Esophagus muscularis mucosa (tissue), 4 donors: ENCODE measurements around the gene ANKRD11. TPM values are rescaled to one million over a fixed set of nuclear protein-coding genes. Genes with fewer than 3 reads are reported as not detected.

Experiments
- DNase-seq: peaks from one replicate; pipeline ENCODE4 v3.0.0-alpha.2; 2017; ENCODE audit errors: extremely low spot score
- H3K27ac ChIP-seq, 4 donors: fragments of 200-600 bp; sonication (generic); replicated peaks in 1 of 4; 1 replicate in 3 of 4; 2 replicates in 1 of 4; pipeline ENCODE4 v1.5.1; 2016 to 2019; ENCODE audit warnings: mild to moderate bottlenecking in 1 of 4
- H3K27me3 ChIP-seq, 4 donors: fragments of 200-600 bp; sonication (generic); one replicate each; pipeline versions ENCODE4 v1.5.1 to v1.6.0; 2016 to 2019
- H3K36me3 ChIP-seq, 4 donors: fragments of 200-600 bp; sonication (generic); one replicate each; pipeline ENCODE4 v1.5.1; 2016 to 2019
- H3K4me1 ChIP-seq, 4 donors: fragments of 200-600 bp; sonication (generic); one replicate each; pipeline ENCODE4 v1.5.1; 2016 to 2019
- H3K4me3 ChIP-seq, 4 donors: fragments of 200-600 bp; sonication (generic); 1 replicate in 2 of 4; 2 replicates in 2 of 4; pipeline ENCODE4 v1.5.1; 2016 to 2019; ENCODE audit warnings: mild to moderate bottlenecking in 4 of 4, moderate library complexity in 1 of 4
- H3K9me3 ChIP-seq, 4 donors: fragments of 200-600 bp; sonication (generic); 1 replicate in 3 of 4; 2 replicates in 1 of 4; pipeline ENCODE4 v1.5.1; 2016 to 2019
- CTCF ChIP-seq, 3 experiments: fragments of 200-600 bp in 2 of 3; fragments of 450-650 bp in 1 of 3; sonication (generic) in 2 of 3; IDR thresholded peaks; one replicate each; pipeline ENCODE4 v1.5.1; 2017 to 2019; ENCODE audit warnings: antibody characterized with exemption in 3 of 3, mild to moderate bottlenecking in 2 of 3, moderate library complexity in 1 of 3
- EP300 ChIP-seq: sonication (generic); formaldehyde crosslinking; IDR thresholded peaks from one replicate; pipeline ENCODE4 v1.6.1; 2017; ENCODE audit warnings: antibody characterized with exemption
- POLR2A ChIP-seq: fragments of 450-650 bp; IDR thresholded peaks from one replicate; pipeline ENCODE4 v1.6.1; 2017; ENCODE audit warnings: antibody characterized with exemption, moderate library complexity, mild to moderate bottlenecking, low read depth
- POLR2AphosphoS5 ChIP-seq, 2 donors: sonication (generic); formaldehyde crosslinking; IDR thresholded peaks; one replicate each; pipeline ENCODE4 v1.6.1; 2017; ENCODE audit warnings: antibody characterized with exemption in 2 of 2
- WGBS: methylation state at CpG from one replicate; pipeline ENCODE4 v1.1.5; 2018; 5-methylcytosine and 5-hydroxymethylcytosine counted together
- intact Hi-C: fragments of 100-400 bp; cut with DNase I; formaldehyde crosslinking; loops from one replicate; pipeline ENCODE4 v1.15.1; 2023
- total RNA-seq, 4 donors: library from RNA; depleted of rRNA; stranded (reverse); fragments of >200 nt; gene quantifications; one replicate each; pipeline versions ENCODE4 v1.1.0 to v1.2.1, GENCODE V29; 2016

Gene ANKRD11
- total RNA-seq, 4 donors from 2014 or later: 60.8 to 119 (median 105) TPM

GRCh38 chr16:89453501-89454321 lies 36.6 kb downstream of the ANKRD11 start:
- WGBS: 70% methylated on average over 13 of the region's 13 CpGs
- intact Hi-C loops: no loop called here
- H3K4me3 ChIP-seq: no peak overlapping the region
- no peak for TF ChIP-seq POLR2A
- TF ChIP-seq POLR2AphosphoS5 (IDR thresholded peaks at IDR 0.05): no peak
- peak in 1 of 3 experiments; percentile 24 for TF ChIP-seq CTCF (IDR thresholded peaks at IDR 0.05)
- peaks cover 46 to 85% (median 66%) of the 10 kb centered on the region in 4 donors for H3K4me1 ChIP-seq
- no peaks in the 10 kb centered on the region for H3K36me3 ChIP-seq
- H3K9me3 ChIP-seq: no peaks in the 10 kb centered on the region
- no peak overlapping the region for H3K27ac ChIP-seq
- no peaks in the 10 kb centered on the region for H3K27me3 ChIP-seq
- no peak for DNase-seq

GRCh38 chr16:89452925-89453324 lies 37.4 kb downstream of the ANKRD11 start:
- no peaks in the 10 kb centered on the region for H3K27me3 ChIP-seq

GRCh38 chr16:89452241-89452640 lies 38.1 kb downstream of the ANKRD11 start:
- intact Hi-C loops: no loop called here
- Histone ChIP-seq H3K27ac (no peak overlapping the region), H3K27me3 (no peaks in the 10 kb centered on the region), H3K9me3 (no peaks in the 10 kb centered on the region), H3K4me1 (peaks cover 46 to 86% (median 76%) of the 10 kb centered on the region in 4 donors), H3K36me3 (no peaks in the 10 kb centered on the region), H3K4me3 (no peak overlapping the region)
- no peak for DNase-seq
- no peak for TF ChIP-seq EP300
- TF ChIP-seq POLR2AphosphoS5 (IDR thresholded peaks at IDR 0.05): no peak
- TF ChIP-seq POLR2A: no peak
- no peak for TF ChIP-seq CTCF (IDR thresholded peaks at IDR 0.05)
- WGBS: 79% methylated on average over 4 of the region's 4 CpGs

More at GRCh38 chr16:89452925-89453324, 37.4 kb downstream of the ANKRD11 start:
- Histone ChIP-seq H3K36me3 (no peaks in the 10 kb centered on the region), H3K4me3 (no peak overlapping the region), H3K27ac (no peak overlapping the region), H3K9me3 (no peaks in the 10 kb centered on the region), H3K4me1 (peaks cover 44 to 84% (median 69%) of the 10 kb centered on the region in 4 donors)
- intact Hi-C loops: no loop called here
- no peak for DNase-seq
- no peak for TF ChIP-seq POLR2A
- no peak for TF ChIP-seq POLR2AphosphoS5 (IDR thresholded peaks at IDR 0.05)
- no peak for TF ChIP-seq CTCF (IDR thresholded peaks at IDR 0.05)
- WGBS: 65% methylated on average over 7 of the region's 7 CpGs

GRCh38 chr16:89450537-89450936 lies 39.8 kb downstream of the ANKRD11 start:
- 93% methylated on average over 5 of the region's 5 CpGs for WGBS
- TF ChIP-seq CTCF (IDR thresholded peaks at IDR 0.05) (no peak), POLR2AphosphoS5 (IDR thresholded peaks at IDR 0.05) (no peak), POLR2A (no peak), EP300 (no peak)
- H3K27me3 ChIP-seq: no peaks in the 10 kb centered on the region
- no peaks in the 10 kb centered on the region for H3K36me3 ChIP-seq
- no peak overlapping the region for H3K4me3 ChIP-seq
- no peak for DNase-seq
- no peaks in the 10 kb centered on the region for H3K9me3 ChIP-seq
- peaks cover 57 to 90% (median 85%) of the 10 kb centered on the region in 4 donors for H3K4me1 ChIP-seq
- intact Hi-C loops: no loop called here
- H3K27ac ChIP-seq: no peak overlapping the region
